Hippocampal formation (tissue), 2 donors: ENCODE data around the gene HTRA1.

Source experiments
- DNase-seq, 2 donors: peaks; one replicate each; lab custom pipeline; 2025; lab: John Stamatoyannopoulos, UW

The HTRA1 gene

DNA sequence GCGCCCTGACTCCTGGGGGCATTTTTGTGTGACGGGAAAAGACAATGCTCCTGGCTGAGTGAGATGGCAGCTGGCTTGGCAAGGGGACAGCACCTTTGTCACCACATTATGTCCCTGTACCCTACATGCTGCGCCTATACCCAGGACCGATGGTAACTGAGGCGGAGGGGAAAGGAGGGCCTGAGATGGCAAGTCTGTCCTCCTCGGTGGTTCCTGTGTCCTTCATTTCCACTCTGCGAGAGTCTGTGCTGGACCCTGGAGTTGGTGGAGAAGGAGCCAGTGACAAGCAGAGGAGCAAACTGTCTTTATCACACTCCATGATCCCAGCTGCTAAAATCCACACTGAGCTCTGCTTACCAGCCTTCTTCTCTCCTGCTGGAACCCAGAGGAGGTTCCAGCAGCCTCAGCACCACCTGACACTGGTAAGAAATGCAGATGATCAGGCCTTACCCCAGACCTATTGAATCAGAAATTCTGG lies 6.7 kb upstream of the HTRA1 start, which contains the start of gene ARMS2:
Gene ARMS2, plus strand, starts transcription at position 51 of the 478 bp plus-strand sequence. Its CDS starts 75 bp downstream, at position 126.
- DNase-seq, result no peak

DNA sequence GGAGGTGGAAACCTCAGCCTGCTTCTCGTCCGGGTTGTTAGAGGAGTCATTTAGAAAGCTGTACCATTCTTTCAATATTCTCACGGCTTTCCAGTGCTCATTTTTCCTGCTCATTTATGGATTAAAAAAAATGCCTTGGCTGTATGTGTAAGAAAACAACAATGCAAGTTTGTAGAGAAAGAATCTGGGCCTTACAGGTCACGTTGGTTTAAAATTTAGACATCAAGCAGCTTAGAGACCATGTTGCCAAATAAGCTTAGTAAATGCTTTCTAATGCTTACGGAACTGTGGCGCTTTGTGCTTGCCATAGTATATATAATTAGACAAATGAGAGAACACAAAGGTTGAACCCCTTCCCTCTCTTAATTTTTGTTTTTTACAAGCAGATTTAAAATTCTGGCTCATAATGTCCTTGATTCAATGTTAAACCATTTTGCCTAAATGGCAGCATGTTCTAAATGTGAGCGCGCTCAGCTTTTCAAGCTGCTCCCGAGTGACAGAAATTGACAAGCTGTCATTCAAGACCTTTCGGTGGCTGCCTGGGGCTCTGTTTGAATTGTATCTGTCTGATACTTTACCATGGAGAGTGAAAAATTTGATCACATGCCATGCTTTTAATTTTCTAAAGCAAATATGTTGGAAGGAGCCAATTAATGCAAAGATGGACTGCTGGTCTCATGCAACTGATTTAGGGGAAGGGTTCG lies 5.8 kb upstream of the HTRA1 start:
- no peak for DNase-seq

DNA sequence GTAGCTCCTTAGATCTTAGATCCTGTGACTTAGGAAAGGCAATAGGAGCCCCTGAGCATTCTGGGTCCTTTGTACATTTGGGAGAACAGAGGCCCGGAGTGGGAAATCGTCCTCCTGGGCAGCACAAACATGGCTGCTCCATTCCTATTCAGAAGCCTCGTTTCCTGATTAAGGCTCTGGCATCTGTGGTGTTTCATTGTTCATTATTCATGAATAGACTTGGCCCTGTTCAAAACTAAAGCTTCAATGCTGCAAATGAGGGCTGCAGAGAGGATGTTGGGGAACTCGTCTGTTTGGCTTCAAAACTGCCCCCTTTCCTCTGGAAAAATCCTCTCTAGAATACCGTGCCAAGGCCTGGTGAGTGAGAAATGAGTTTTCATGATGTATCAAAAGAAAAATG lies 3.4 kb upstream of the HTRA1 start:
- DNase-seq, result peak in 1 of 2 donors; percentile 74

DNA sequence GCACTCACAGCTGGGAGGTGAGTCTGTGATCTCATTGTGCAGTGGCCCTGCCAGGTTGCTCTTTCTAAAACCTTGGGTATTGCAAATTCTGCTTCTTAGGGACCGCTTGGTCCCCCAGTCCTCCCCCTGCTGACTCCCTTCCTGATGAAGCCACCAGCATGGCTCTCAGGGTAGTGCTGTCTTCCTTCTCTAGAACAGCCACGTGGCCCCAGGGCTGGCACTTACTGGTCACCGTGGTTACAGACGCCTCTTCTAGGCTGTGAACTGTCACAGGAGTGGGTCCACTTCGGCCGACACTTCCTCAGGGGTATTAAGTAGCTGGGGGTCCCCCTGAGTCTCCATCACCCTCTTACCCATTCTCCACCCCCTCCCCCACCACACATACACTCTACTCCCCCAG lies 2.7 kb upstream of the HTRA1 start:
- peak; percentile 22 to 41 for DNase-seq

DNA sequence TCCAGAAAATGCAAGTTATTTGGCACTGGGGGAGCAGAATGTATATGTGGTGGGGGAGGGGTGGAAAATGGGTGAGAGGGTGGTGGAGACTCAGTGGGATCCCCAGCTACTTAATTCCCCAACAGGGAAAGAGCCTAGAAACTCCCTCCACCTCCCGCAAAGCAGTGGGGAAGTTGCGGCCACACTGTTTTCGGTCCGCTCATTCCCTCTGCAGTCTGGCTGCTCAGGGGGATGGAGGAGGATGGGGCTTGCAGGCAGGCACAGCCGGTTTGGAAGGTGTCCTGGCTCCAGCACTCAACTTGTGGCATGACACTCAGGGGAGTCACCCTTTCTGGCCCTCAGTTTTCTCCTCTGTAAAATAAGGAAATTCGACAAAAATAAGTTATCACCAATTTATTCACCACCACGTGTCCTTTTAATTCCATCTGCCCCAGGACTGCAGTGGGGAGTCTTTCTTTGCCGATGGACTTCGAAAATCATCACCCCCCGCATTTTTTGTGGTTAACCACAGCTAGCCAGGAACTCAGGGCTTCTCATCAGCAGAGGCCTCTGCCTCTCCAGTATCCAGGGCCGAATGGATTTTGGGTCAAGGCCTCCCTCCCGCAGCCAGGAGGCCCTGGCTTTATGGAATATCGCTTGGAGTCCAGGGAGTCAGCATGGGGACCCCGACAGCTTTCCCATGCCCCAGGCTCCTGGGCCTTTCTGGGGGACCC lies 1.6 kb upstream of the HTRA1 start:
- DNase-seq, result no peak

DNA sequence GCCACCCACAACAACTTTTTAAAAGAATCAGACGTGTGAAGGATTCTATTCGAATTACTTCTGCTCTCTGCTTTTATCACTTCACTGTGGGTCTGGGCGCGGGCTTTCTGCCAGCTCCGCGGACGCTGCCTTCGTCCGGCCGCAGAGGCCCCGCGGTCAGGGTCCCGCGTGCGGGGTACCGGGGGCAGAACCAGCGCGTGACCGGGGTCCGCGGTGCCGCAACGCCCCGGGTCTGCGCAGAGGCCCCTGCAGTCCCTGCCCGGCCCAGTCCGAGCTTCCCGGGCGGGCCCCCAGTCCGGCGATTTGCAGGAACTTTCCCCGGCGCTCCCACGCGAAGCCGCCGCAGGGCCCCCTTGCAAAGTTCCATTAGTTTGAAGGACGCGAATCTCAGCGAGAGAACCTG lies 461 bp upstream of the HTRA1 start:
- no peak for DNase-seq

DNA sequence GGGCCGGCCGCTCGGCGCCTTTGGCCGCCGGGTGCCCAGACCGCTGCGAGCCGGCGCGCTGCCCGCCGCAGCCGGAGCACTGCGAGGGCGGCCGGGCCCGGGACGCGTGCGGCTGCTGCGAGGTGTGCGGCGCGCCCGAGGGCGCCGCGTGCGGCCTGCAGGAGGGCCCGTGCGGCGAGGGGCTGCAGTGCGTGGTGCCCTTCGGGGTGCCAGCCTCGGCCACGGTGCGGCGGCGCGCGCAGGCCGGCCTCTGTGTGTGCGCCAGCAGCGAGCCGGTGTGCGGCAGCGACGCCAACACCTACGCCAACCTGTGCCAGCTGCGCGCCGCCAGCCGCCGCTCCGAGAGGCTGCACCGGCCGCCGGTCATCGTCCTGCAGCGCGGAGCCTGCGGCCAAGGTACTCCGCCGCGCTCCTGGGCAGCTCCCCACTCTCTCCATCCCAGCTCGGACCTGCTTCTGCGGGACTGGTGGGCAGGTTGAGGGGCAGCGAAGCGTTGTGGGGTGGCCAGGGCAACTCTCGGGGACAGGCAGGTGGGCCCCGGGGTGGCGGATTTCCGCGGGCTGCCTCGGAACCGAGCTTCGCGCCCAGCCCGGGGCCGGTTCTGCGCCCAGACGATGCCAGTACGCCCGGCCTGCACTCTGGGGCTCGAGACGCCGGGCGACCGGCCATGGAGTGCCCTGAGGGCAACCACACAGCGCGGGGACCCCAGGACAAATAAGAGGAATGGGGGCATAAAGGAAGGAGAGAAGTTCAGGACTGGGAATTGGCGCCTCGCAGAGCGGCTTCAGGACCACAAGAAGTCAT lies 578 bp downstream of the HTRA1 start:
- DNase-seq, result no peak

DNA sequence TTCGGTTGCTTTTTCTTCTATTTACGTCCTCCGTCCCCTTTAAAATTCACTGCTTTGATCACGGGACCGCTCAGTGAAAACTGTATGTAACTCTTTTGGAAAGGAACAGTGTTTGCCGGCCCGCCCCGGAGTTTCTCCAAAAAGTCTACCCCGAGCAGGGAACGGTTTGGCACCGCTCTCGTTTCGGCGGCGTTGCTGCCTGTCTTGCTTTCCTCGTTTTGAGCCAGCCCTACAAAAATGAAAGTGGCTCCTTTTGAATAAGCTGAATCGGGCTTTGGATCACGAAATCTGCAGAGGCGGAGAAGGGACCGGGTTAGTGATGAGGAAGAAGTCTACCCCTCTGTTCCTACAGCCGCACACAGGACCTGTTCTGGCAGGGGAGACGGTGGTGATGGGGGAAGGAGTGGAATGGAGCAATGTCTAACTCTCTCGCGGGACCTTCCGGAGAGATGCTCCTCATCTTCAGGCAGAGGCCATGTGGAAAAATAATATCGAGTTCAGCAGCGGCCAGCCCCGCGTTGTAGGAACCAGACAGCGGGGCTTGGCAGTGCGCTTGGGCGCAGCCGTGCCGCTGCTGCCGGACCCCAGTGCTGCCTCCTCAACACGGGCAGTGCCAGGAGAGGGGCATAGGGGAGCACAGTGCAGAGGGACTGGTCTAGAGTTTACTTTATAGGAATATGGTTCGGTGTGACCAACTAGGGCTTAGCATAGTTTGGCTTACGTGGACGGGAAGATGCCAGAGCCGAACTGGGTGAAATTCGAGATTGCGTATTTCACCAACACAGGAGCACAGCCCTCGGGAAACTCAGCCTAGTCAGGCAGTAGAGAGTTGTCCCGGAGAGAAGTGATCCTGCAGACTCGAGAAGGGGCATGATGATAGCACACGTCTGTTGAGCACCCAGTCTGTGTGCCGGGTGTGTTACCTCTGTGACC lies 1.4 kb downstream of the HTRA1 start:
- peak in 1 of 2 donors; percentile 31 for DNase-seq

DNA sequence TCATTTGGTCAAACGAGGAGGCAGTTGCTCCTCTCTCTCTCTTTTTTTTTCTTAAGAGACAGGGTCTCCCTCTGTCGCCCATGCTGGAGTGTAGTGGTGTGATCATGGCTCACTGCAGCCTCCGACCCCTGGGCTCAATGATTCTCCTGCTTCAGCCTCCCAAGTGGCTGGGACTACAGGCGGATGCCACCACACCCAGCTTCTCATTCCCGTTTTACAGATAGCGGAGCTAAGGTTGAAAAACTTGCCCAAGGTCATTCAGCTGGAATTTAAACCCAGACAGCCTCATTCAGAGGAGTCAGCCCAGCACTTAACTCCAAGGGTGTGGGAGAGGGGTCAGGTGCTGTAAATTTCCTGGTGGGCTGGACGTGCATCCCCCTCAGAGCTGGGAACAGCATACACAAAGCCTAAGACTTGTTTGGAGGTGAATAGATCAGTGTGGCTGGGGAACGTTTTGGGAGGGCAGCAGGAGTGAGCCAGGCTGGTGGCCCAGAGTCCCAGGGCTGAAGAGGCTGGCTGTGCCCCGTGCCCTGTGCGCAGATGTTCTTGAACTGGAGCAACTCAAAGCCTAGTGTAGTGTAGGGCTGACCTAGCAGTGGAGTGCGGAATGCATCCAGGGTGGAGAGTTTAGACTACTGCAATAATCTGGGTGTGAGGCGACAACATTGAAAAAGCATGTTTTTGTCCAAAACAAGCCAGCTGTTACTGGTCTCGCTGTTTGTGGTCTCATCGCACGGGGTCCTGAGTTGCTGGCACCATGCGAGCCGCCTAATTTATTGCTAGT lies 2.3 kb downstream of the HTRA1 start:
- DNase-seq, result no peak

DNA sequence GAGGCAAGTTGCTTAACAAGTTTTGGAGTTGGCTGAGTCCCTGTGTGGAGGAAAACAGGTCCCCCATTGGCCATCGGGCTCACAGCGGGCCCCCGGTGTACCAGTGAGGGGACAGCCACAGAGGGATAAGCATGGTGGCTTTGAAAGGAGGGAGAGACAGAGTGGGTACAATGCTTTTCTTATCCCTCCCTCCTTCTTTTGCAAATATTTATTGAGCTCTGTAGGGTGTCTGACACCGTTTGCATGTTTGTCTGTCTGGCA lies 2.8 kb downstream of the HTRA1 start:
- no peak for DNase-seq

DNA sequence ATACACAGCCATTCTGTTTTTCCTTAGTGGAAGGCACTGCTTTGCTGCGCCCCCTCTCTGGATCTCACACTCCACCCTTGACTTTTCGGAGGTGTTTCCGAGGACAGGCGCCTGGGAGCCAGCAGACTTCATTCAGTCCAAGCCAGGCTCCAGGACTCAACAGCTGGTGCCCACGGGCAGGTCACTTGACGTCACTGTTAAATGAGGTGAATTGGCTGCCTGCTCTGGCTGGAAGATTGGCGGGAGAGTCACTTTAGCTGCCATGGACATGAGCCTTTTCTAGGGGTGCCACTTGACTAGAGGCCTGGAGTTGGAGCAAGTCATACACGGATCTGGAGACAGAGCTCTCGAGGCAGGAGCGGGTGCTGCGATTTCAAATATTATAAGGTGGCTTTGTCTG lies 3.2 kb downstream of the HTRA1 start:
- DNase-seq, result peak in 1 of 2 donors; percentile 40

DNA sequence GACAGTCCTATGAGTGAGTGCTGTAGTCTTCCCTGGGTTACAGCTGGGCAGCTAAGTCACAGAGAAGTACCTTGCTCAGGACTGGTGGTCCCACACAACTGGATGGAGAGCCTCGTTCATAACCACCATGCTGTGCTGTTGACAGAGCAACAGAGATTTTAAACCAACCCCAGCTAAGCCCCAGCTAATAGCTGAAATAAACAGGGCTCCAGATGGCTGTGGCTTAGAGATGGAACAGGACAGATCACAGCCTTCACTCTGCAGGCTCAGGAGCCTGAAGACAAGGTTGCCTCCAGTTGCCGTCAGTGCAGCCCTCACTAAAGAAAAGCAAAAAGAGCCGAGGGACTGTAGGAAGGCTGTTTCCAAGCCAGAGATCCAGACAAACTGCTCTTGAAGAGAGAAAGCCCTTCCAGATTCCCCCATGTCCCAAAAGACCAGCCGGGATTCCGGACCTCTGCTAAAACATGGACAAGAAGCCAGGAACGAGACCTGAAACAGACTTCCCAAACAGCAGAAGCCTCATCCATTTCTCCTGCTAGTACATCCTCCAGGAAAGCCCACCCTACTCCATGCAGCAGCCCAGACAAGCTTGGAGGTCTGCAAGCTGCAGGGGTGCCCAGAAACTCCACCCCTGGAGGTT lies 4.2 kb downstream of the HTRA1 start:
- no peak for DNase-seq

DNA sequence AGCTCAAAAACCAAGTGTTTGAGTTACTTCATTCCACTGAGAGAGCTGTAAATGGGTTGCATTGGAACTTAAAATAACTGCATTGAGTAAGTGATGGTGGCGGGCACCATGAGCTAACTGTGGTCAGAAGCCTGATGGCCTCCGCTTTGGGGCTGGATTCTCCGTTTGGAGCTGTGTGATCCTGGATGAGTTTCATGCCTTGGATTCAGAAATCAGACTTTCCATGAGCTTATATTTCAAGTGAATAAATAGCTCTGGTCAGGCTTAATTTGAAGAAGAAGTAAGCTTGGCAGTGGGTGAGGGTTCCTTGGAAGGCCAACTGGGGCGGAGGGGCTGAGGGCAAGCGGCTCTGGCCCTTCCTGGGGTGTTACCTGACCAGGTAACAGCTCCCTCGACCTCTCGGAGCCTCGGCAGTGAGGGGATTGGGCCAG lies 5.6 kb downstream of the HTRA1 start:
- DNase-seq, result no peak

DNA sequence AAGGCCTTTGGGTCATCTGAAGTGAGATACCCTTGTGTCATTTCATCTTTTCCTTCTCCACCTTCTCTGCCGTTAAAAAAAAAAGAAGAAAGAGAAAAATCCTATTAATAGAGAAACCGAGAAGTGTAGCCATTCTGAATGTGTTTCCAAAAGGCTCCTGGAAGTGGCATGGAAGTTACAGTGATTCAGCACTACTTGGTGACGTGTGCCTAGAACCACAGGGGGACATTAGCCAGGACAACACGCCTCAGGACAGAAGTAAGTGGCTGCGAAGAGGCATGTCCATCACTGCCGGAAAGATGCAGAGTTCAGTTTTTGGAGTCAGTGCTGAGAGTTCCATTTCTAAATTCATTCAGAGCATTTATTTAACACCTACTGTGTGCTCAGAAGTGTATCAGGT lies 6.3 kb downstream of the HTRA1 start:
- no peak for DNase-seq

DNA sequence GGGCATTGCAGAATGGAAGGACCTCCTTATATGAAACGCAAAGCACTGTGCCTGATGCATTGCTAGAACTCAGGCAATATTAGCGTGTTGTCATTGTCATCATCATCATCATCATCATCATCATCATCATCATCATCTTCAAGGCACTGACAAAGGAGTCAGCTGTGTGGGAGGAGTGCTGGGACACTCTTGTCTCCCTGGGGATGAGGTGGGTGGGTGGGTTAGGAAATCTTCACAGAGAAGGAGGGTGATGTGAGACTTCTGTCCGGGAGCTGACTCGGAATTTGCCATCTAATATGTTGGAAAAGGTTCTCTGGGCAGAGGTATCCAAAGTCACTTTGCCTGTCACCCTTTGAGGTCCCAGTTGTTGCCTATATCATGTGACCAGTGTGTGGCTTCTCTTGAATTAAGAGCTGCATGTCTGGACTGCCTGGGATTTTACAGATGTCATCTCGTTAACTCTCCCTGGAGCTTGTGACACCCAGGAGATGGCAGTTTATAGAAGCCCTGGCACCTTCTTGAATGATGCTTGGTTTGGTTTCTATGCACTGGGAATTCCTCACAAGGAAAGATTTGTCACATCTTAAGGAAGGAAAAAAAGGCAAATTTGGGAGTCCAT lies 7.1 kb downstream of the HTRA1 start:
- DNase-seq, result no peak

DNA sequence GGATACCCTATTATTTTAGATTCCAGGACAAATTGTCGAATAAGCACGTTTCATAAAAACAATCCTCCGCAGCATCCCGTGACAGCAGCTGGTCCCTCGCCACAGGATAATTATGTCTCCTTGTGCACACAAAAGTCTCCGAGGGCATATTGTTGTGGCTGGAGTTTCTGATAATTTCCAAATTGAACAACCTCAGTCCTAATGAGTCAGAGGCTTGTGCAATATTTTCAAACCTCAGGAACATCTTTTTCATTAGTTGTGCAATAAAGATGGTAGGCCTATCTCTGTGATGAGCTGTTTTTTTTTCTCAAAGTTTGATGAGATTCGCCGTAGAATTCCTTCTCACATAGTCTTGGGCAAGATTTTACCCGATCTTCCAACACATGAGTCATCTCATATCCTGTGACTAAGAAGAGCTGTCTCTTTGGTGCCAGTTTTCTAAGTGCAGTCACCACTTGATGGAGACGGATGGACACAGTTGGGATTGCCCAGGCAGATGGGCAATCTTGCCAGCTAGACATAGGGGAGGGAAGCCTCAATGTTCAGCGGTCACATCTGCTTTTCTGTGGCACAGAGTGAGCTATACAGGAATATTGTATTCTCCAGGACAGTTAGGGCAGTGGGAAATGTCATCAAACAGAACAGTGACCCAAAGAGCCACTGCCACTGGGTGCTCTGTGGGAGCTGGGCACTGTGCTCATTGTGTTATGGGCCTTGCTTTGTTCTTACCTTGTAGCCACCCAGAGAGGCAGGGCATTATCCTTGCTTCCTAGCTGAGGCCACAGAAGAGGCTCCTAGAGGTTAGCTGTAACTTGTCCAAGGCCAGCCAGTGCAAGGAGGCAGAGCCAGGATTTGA lies 7.8 kb downstream of the HTRA1 start:
- DNase-seq, result no peak

DNA sequence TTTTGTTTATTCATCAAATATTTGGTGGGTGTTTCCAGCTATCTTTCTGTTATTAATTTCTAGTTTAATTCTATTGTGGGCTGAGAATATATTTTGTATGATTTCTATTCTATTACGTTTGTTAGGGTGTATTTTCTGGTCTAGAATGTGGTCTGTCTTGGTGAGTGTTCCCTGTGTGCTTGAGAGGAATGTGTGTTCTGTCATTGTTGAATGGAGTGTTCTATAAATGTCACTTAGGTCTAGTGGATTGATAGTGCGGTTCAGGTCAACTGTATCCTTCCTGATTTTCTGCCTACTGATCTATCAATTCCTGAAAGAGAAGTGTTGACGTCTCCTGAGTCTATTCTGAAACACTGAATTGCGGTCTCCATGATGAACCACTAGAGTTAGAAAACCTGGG lies 8.5 kb downstream of the HTRA1 start:
- DNase-seq, result no peak

DNA sequence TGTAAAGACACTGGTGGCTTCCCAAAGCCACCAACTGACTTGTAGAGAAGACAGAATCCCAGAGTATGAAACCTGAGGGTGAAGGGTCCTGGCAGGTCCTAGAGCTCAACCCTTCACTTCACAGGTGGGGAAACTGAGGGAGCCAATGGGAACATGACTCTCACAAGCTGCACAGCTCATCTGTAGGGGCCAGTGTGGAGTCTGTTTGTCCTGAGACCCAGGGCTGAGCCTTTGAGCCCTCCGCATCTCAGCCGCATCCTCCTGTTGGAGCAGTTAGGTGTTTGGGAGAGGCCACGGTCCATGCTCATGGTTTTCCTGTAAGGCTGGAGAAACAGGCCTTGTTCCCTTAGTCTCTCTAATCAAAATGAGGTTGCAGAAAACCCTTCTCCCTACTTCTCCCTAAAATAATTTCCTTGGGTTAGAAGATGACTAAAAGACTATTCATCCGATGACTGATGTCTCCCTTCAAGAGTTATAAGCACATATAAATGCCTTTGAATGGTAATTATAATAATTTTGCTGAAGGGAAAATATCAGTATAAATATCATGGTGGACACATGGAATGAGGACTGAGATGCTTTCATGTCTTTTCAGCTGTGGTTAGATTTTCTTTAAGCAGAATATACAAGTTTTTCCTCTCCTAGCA lies 10.3 kb downstream of the HTRA1 start:
- no peak for DNase-seq
